A549 (cell line): Measurements from ENCODE around the gene EPHB1. TPM values are rescaled to one million over a fixed set of nuclear protein-coding genes. Genes with fewer than 3 reads are reported as not detected.

Experiments
- ATAC-seq, 2 experiments: fragments of 200-7000 bp in 1 of 2; fragments of >200 bp in 1 of 2; cut with Nextera tagmentation in 1 of 2; cut with Tn5 transposase in 1 of 2; 3 replicates each; pipeline versions ENCODE4 v1.8.0 to v1.9.1; 2018 to 2020; ENCODE audit warnings: mild to moderate bottlenecking in 1 of 2, moderate library complexity in 1 of 2
- CTCF ChIA-PET: fragments of 300-600 bp; sonication (Branson Sonifier 250); formaldehyde crosslinking; extraction: SDS; loops from one replicate; lab custom pipeline; 2021; ENCODE audit warnings: antibody characterized with exemption, inconsistent platforms; lab: Yijun Ruan, JAX
- POLR2A ChIA-PET: fragments of 350-600 bp; formaldehyde crosslinking; extraction: SDS; loops from one replicate; lab custom pipeline; 2021; ENCODE audit warnings: antibody characterized with exemption, inconsistent platforms; lab: Yijun Ruan, JAX
- DNase-seq, 2 experiments: peaks; one replicate each; pipeline versions ENCODE4 v3.0.0 to v3.0.0-alpha.2; 2011 to 2016; ENCODE audit warnings: low read depth in 1 of 2, low spot score in 1 of 2
- FAIRE-seq: peaks from 2 replicates; lab custom pipeline; 2011; peaks lifted over from hg19 to GRCh38; lab: Jason Lieb, UNC
- H3K27ac ChIP-seq, 2 experiments: fragments of >200 bp; sonication (Bioruptor Twin); formaldehyde crosslinking; 3 replicates each; pipeline ENCODE4 v1.5.1; 2016 to 2017
- H3K4me1 ChIP-seq: fragments of >200 bp; sonication (Bioruptor Twin); formaldehyde crosslinking; 3 replicates; pipeline ENCODE4 v1.6.1; 2016
- H3K4me2 ChIP-seq: fragments of >200 bp; sonication (Bioruptor Twin); formaldehyde crosslinking; 3 replicates; pipeline ENCODE4 v1.6.1; 2016
- H3K4me3 ChIP-seq: fragments of >200 bp; sonication (Bioruptor Twin); formaldehyde crosslinking; 3 replicates; pipeline ENCODE4 v1.5.1; 2016
- H3K9me3 ChIP-seq: fragments of >200 bp; sonication (Bioruptor Twin); formaldehyde crosslinking; 3 replicates; pipeline ENCODE4 v1.6.1; 2016
- CHD4 ChIP-seq: fragments of 200-600 bp; sonication (generic); IDR thresholded peaks from 2 replicates; pipeline ENCODE4 v1.6.1; 2016; ENCODE audit warnings: antibody characterized with exemption, mild to moderate bottlenecking, borderline replicate concordance
- CTCF ChIP-seq: fragments of >200 bp; sonication (Bioruptor Twin); formaldehyde crosslinking; IDR thresholded peaks from 3 replicates; pipeline ENCODE4 v1.5.1; 2016
- EHF ChIP-seq: fragments of 250-450 bp; sonication (Bioruptor Pico); IDR thresholded peaks from 2 replicates; pipeline ENCODE4 v1.5.0; 2020; ENCODE audit warnings: mild to moderate bottlenecking
- FOSL2 ChIP-seq, 2 experiments: fragments of 450-650 bp in 1 of 2; fragments of >200 bp in 1 of 2; sonication (Bioruptor Twin) in 1 of 2; formaldehyde crosslinking; IDR thresholded peaks; 2 replicates each; pipeline versions ENCODE4 v1.5.0 to v1.6.1; 2016 to 2020; ENCODE audit warnings: mild to moderate bottlenecking in 1 of 2, moderate library complexity in 1 of 2
- GATA3 ChIP-seq: IDR thresholded peaks from 2 replicates; pipeline ENCODE4 v1.6.1; 2012; ENCODE audit warnings: borderline replicate concordance
- HES2 ChIP-seq: fragments of >200 bp; sonication (Bioruptor Twin); formaldehyde crosslinking; IDR thresholded peaks from 2 replicates; pipeline ENCODE4 v1.6.1; 2016
- HEYL ChIP-seq: fragments of 250-450 bp; sonication (Bioruptor Pico); IDR thresholded peaks from 2 replicates; pipeline ENCODE4 v1.8.0; 2021; ENCODE audit warnings: mild to moderate bottlenecking, moderate library complexity
- HOXB13 ChIP-seq: fragments of 250-450 bp; sonication (Bioruptor Pico); IDR thresholded peaks from 2 replicates; pipeline ENCODE4 v1.5.0; 2020; ENCODE audit warnings: low read depth, mild to moderate bottlenecking, moderate library complexity
- JUN ChIP-seq, 2 experiments: fragments of >200 bp; sonication (Bioruptor Twin); formaldehyde crosslinking; IDR thresholded peaks; 2 replicates in 1 of 2; 3 replicates in 1 of 2; pipeline ENCODE4 v1.6.1; 2016 to 2017
- MAFK ChIP-seq: fragments of 450-650 bp; IDR thresholded peaks from 2 replicates; pipeline ENCODE4 v1.6.1; 2014; ENCODE audit not compliant: partially characterized antibody
- NPAS2 ChIP-seq: fragments of 250-450 bp; sonication (Bioruptor Pico); IDR thresholded peaks from 2 replicates; pipeline ENCODE4 v1.8.0; 2022; ENCODE audit warnings: mild to moderate bottlenecking, moderate library complexity, borderline replicate concordance
- PBX3 ChIP-seq: IDR thresholded peaks from 2 replicates; pipeline ENCODE4 v1.6.1; 2012
- PHF8 ChIP-seq: fragments of 200-600 bp; sonication (generic); IDR thresholded peaks from 2 replicates; pipeline ENCODE4 v1.6.1; 2016; ENCODE audit warnings: low read depth, mild to moderate bottlenecking, antibody characterized with exemption, moderate library complexity, borderline replicate concordance
- POLR2AphosphoS2 ChIP-seq: conservative IDR thresholded peaks from 2 replicates; pipeline ENCODE4 v1.6.1; 2012; ENCODE audit warnings: low read length, improper control_type of control experiment, inconsistent platforms
- REST ChIP-seq: fragments of 200-600 bp; sonication (generic); IDR thresholded peaks from 2 replicates; pipeline ENCODE4 v1.6.1; 2016; ENCODE audit warnings: antibody characterized with exemption, mild to moderate bottlenecking, moderate library complexity
- SREBF2 ChIP-seq: fragments of 450-650 bp; IDR thresholded peaks from 2 replicates; pipeline ENCODE4 v1.6.1; 2014; ENCODE audit warnings: mild to moderate bottlenecking, moderate library complexity
- TFCP2L1 ChIP-seq: fragments of 250-450 bp; sonication (Bioruptor Pico); IDR thresholded peaks from 2 replicates; pipeline ENCODE4 v1.5.0; 2021; ENCODE audit warnings: mild to moderate bottlenecking
- TP53 ChIP-seq: fragments of 250-450 bp; sonication (Bioruptor Pico); IDR thresholded peaks from 2 replicates; pipeline ENCODE4 v1.5.0; 2021; ENCODE audit warnings: mild to moderate bottlenecking, moderate library complexity
- ZC3H11A ChIP-seq: fragments of 450-650 bp; IDR thresholded peaks from 2 replicates; pipeline ENCODE4 v1.6.1; 2014; ENCODE audit warnings: antibody characterized with exemption, mild to moderate bottlenecking
- WGBS: methylation state at CpG from one replicate; pipeline ENCODE4 v1.1.6; 2017; ENCODE audit errors: missing lambda C conversion rate; 5-methylcytosine and 5-hydroxymethylcytosine counted together
- polyA plus RNA-seq, 4 experiments: library from polyadenylated mRNA; depleted of rRNA in 3 of 4; stranded (reverse); fragments of >200 nt; fragmentation: RNase III in 1 of 4; extraction: RNeasy Plus Mini Kit Qiagen cat#74134 plus additional on column Dnase treatment in 1 of 4; gene quantifications; 2 replicates in 3 of 4; 3 replicates in 1 of 4; pipeline ENCODE4 v1.2.3, GENCODE V29; 2011 to 2017

EPHB1 gene
- polyA plus RNA-seq, 2 of the 4 experiments (the other 2 are of a cell fraction): 0.18 to 0.21 TPM

GRCh38 chr3:134840459-134840858, 45.4 kb downstream of the EPHB1 start:
- no peak for ATAC-seq
- no peak overlapping the region for H3K4me3 ChIP-seq
- DNase-seq: no peak
- no peaks in the 10 kb centered on the region for H3K9me3 ChIP-seq
- ChIA-PET POLR2A (no interaction called here), CTCF (interaction anchor here (0.7 to 1.6 kb wide), 3 partner anchors 9 to 240 kb away, joined by 3 to 6 read pairs (median 3); no protein-coding TSS in a partner anchor)
- H3K4me1 ChIP-seq: no peaks in the 10 kb centered on the region
- 2% methylated on average over 2 of the region's 2 CpGs for WGBS
- no peak overlapping the region for H3K27ac ChIP-seq
- no peak for TF ChIP-seq SREBF2
- no peak for TF ChIP-seq TFCP2L1 (CRISPR knock-in tag)
- no peak for TF ChIP-seq TP53 (CRISPR knock-in tag)
- TF ChIP-seq CHD4: no peak
- TF ChIP-seq GATA3: no peak
- TF ChIP-seq CTCF: no peak
- no peak for TF ChIP-seq EHF (CRISPR knock-in tag)
- no peak for TF ChIP-seq FOSL2 (IDR thresholded peaks at IDR 0.05)
- TF ChIP-seq FOSL2 (CRISPR knock-in tag; IDR thresholded peaks at IDR 0.05): no peak
- no peak for FAIRE-seq
- no peak overlapping the region for H3K4me2 ChIP-seq

GRCh38 chr3:134846084-134846483, 51.0 kb downstream of the EPHB1 start:
- WGBS: 52% methylated on average over 9 of the region's 9 CpGs
- ATAC-seq (no peak), DNase-seq (no peak), FAIRE-seq (no peak)
- H3K9me3 ChIP-seq: no peaks in the 10 kb centered on the region
- TF ChIP-seq NPAS2 (CRISPR knock-in tag) (no peak), HEYL (CRISPR knock-in tag) (no peak), PHF8 (no peak), ZC3H11A (no peak), JUN (IDR thresholded peaks at IDR 0.05) (no peak), HES2 (no peak), PBX3 (no peak), POLR2AphosphoS2 (no peak), HOXB13 (no peak), FOSL2 (IDR thresholded peaks at IDR 0.05) (no peak), FOSL2 (CRISPR knock-in tag; IDR thresholded peaks at IDR 0.05) (no peak), TP53 (CRISPR knock-in tag) (no peak)
- ChIA-PET POLR2A (no interaction called here), CTCF (no interaction called here)
- H3K27ac ChIP-seq: no peak overlapping the region
- no peak overlapping the region for H3K4me2 ChIP-seq
- no peaks in the 10 kb centered on the region for H3K4me1 ChIP-seq
- H3K4me3 ChIP-seq: no peak overlapping the region

GRCh38 chr3:134846911-134847317, 51.9 kb downstream of the EPHB1 start:
- CTCF ChIA-PET: no interaction called here
- FAIRE-seq: no peak
- H3K9me3 ChIP-seq: no peaks in the 10 kb centered on the region
- 7% methylated on average over 9 of the region's 10 CpGs for WGBS
- H3K4me3 ChIP-seq: no peak overlapping the region
- no peak overlapping the region for H3K4me2 ChIP-seq
- ATAC-seq: peak; percentile 76 to 79
- no peak overlapping the region for H3K27ac ChIP-seq
- no peaks in the 10 kb centered on the region for H3K4me1 ChIP-seq
- POLR2A ChIA-PET: no interaction called here
- DNase-seq: peak; percentile 3 to 23
- 0 out of 2 replicates have a peak, but pooled peaks have one; percentile 17 for TF ChIP-seq REST
- no peak for TF ChIP-seq MAFK
- TF ChIP-seq, all 56 proteins: peak for 1
